ENCODE results near the gene PCNT. TPM values are rescaled to one million over a fixed set of nuclear protein-coding genes. Genes with fewer than 3 reads are reported as not detected.

PCNT gene
- total and polyA plus RNA-seq, 2 of the 8 experiments (the other 6 are each of a cell fraction or from before 2014, with no cell fraction given) = 9.9 to 45.1 TPM

DNA sequence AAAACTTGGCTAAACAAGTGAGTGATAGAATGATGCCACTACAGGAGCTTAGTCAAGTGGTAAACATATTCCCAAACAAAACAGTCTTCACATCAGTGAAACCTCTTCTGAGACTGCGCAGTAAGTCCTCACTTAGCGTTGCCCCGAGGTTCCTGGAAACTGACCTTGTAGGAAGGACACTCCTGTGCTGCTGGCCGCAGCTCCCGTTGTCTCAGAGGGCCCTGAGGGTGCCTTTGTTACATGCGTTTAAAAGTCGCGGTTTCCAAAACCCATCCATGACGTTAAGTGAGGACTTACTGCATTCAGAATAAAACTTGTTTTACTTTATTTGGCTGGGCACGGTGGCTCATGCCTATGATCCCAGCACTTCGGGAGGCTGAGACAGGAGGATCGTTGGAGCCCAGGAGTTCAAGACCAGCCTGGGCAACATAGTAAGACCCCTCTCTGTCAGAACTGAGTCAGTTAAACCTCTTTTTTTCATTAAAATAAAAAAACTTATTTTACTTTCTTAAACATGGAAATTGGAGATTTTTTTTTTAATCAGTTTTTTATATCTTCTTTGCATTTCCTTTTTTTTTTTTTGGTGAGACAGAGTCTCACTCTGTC, 98.8 kb downstream of the PCNT start (continued):
- TF ChIP-seq SIX5 (IDR thresholded peaks at IDR 0.05; ENCODE audit: low read depth, low read length) (no peak), ZNF274 (IDR thresholded peaks at IDR 0.05; ENCODE audit: borderline replicate concordance, extremely low read depth, low read length) (no peak)
